ENCODE measurements around the gene PCNX1.

The PCNX1 gene

GRCh38 chr14:71150737-71151136 is 243.5 kb downstream of the PCNX1 start:
- no peak for DNase-seq (ENCODE audit: low read depth)

GRCh38 chr14:71155743-71156142 is 248.5 kb downstream of the PCNX1 start:
- DNase-seq (ENCODE audit: low read depth) = no peak

- DNase-seq (ENCODE audit: low read depth) = no peak
Observed at GRCh38 chr14:71163050-71163841, 256.0 kb downstream of the PCNX1 start.

- no peak for DNase-seq (ENCODE audit: low read depth)
Observed at GRCh38 chr14:71163842-71164629, 256.8 kb downstream of the PCNX1 start.

Data from iris pigment epithelial cell (primary cell).